ENCODE measurements around the gene GTPBP6.
A peak's percentile ranks its signal among the peaks of the same experiment; 100 is the strongest.
"Not testable (repeated sequence)": the region's sequence is repeated elsewhere in the genome, so short reads cannot be mapped to it uniquely, and the experiment has no call there.

Gene GTPBP6

GRCh38 chrX:330726-331150 is 12.1 kb upstream of the GTPBP6 start:
- in situ Hi-C loops (cut with HindIII; ENCODE audit: low pct_unique_long_range_greater_than_20kb, low sequenced_read_pairs) = no loop called here

GRCh38 chrX:330141-330725 is 11.6 kb upstream of the GTPBP6 start:
- DNase-seq (ENCODE audit: low read depth in 1 of 2, low spot score in 1 of 2); in situ Hi-C loops (cut with HindIII; ENCODE audit: low pct_unique_long_range_greater_than_20kb, low sequenced_read_pairs): not testable (repeated sequence)

More at GRCh38 chrX:330726-331150, 12.1 kb upstream of the GTPBP6 start:
- TF ChIP-seq JUND (IDR thresholded peaks at IDR 0.05; ENCODE audit: low read depth) = no peak
- no peak for DNase-seq (ENCODE audit: low read depth in 1 of 2, low spot score in 1 of 2)

GRCh38 chrX:329291-329910 is 10.8 kb upstream of the GTPBP6 start:
- in situ Hi-C loops (cut with HindIII; ENCODE audit: low pct_unique_long_range_greater_than_20kb, low sequenced_read_pairs) = no loop called here
- no peak for DNase-seq (ENCODE audit: low read depth in 1 of 2, low spot score in 1 of 2)
- TF ChIP-seq JUND (IDR thresholded peaks at IDR 0.05; ENCODE audit: low read depth) = no peak

GRCh38 chrX:327660-328126 is 9.1 kb upstream of the GTPBP6 start:
- no peak for DNase-seq (ENCODE audit: low read depth in 1 of 2, low spot score in 1 of 2)
- in situ Hi-C loops (cut with HindIII; ENCODE audit: low pct_unique_long_range_greater_than_20kb, low sequenced_read_pairs) = no loop called here
- no peak for TF ChIP-seq JUND (IDR thresholded peaks at IDR 0.05; ENCODE audit: low read depth)

- in situ Hi-C loops (cut with HindIII; ENCODE audit: low pct_unique_long_range_greater_than_20kb, low sequenced_read_pairs) = not testable (repeated sequence)
- peak in 1 of 2 experiments; percentile 47 for DNase-seq (ENCODE audit: low read depth in 1 of 2, low spot score in 1 of 2)
These were observed 6.1 kb upstream of the GTPBP6 start for GRCh38 chrX:324664-325063.

GRCh38 chrX:323721-324628 is 5.4 kb upstream of the GTPBP6 start:
- in situ Hi-C loops (cut with HindIII; ENCODE audit: low pct_unique_long_range_greater_than_20kb, low sequenced_read_pairs) = no loop called here
- peak in 1 of 2 experiments; percentile 93 for DNase-seq (ENCODE audit: low read depth in 1 of 2, low spot score in 1 of 2)
- no peak for TF ChIP-seq JUND (IDR thresholded peaks at IDR 0.05; ENCODE audit: low read depth)

GRCh38 chrX:320126-320783 is 1.7 kb upstream of the GTPBP6 start:
- in situ Hi-C loops (cut with HindIII; ENCODE audit: low pct_unique_long_range_greater_than_20kb, low sequenced_read_pairs) = no loop called here
- TF ChIP-seq JUND (IDR thresholded peaks at IDR 0.05; ENCODE audit: low read depth) = no peak
- peak in 1 of 2 experiments; percentile 24 for DNase-seq (ENCODE audit: low read depth in 1 of 2, low spot score in 1 of 2)

GRCh38 chrX:319579-320125 is 1.1 kb upstream of the GTPBP6 start:
- DNase-seq (ENCODE audit: low read depth in 1 of 2, low spot score in 1 of 2) = no peak
- in situ Hi-C loops (cut with HindIII; ENCODE audit: low pct_unique_long_range_greater_than_20kb, low sequenced_read_pairs) = no loop called here
- TF ChIP-seq JUND (IDR thresholded peaks at IDR 0.05; ENCODE audit: low read depth) = no peak

- in situ Hi-C loops (cut with HindIII; ENCODE audit: low pct_unique_long_range_greater_than_20kb, low sequenced_read_pairs) = no loop called here
- DNase-seq (ENCODE audit: low read depth in 1 of 2, low spot score in 1 of 2) = peak; percentile 89 to 99
- no peak for TF ChIP-seq JUND (IDR thresholded peaks at IDR 0.05; ENCODE audit: low read depth)
These were observed 393 bp downstream of the GTPBP6 start for GRCh38 chrX:318068-318738.

- TF ChIP-seq JUND (IDR thresholded peaks at IDR 0.05; ENCODE audit: low read depth) = no peak
- in situ Hi-C loops (cut with HindIII; ENCODE audit: low pct_unique_long_range_greater_than_20kb, low sequenced_read_pairs) = no loop called here
- DNase-seq (ENCODE audit: low read depth in 1 of 2, low spot score in 1 of 2) = no peak
These were observed 1.1 kb downstream of the GTPBP6 start for GRCh38 chrX:317424-318067.

Measured in T47D (cell line).